Stimulated activated naive CD4-positive, alpha-beta T cell treated with Interleukin-2 at 50 U/mL for 16 hours (primary cell): ENCODE measurements around the gene TPSAB1.
"Not testable (repeated sequence)": the region's sequence is repeated elsewhere in the genome, so short reads cannot be mapped to it uniquely, and the experiment has no call there.

Experiments used
- DNase-seq: peaks from one replicate; lab custom pipeline; 2025; lab: John Stamatoyannopoulos, UW

TPSAB1 gene

GRCh38 chr16:1247903-1248537, 7.5 kb downstream of the TPSAB1 start:
- DNase-seq = not testable (repeated sequence)

GRCh38 chr16:1249031-1249755, 8.7 kb downstream of the TPSAB1 start:
- DNase-seq = not testable (repeated sequence)

- DNase-seq = not testable (repeated sequence)
Observed at GRCh38 chr16:1253701-1254364, 13.3 kb downstream of the TPSAB1 start.

GRCh38 chr16:1254821-1255220, 14.3 kb downstream of the TPSAB1 start:
- not testable (repeated sequence) for DNase-seq

GRCh38 chr16:1255276-1256122, 15.0 kb downstream of the TPSAB1 start, which contains the start of gene TPSD1:
TPSD1 (plus strand) TSS chr16:1256069; CDS start chr16:1256281, 212 bp downstream.
- not testable (repeated sequence) for DNase-seq

GRCh38 chr16:1256296-1256873, 15.9 kb downstream of the TPSAB1 start:
- DNase-seq = not testable (repeated sequence)

GRCh38 chr16:1256874-1257322, 16.4 kb downstream of the TPSAB1 start:
- no peak for DNase-seq

- DNase-seq = no peak
Observed at GRCh38 chr16:1257561-1258224, 17.2 kb downstream of the TPSAB1 start.

GRCh38 chr16:1258225-1258600, 17.7 kb downstream of the TPSAB1 start:
- no peak for DNase-seq

GRCh38 chr16:1258906-1259759, 18.6 kb downstream of the TPSAB1 start:
- DNase-seq = no peak

GRCh38 chr16:1259760-1260068, 19.2 kb downstream of the TPSAB1 start:
- no peak for DNase-seq

- no peak for DNase-seq
Observed at GRCh38 chr16:1260101-1260680, 19.7 kb downstream of the TPSAB1 start.

- no peak for DNase-seq
Observed at GRCh38 chr16:1261131-1261892, 20.8 kb downstream of the TPSAB1 start.

- DNase-seq = no peak
Observed at GRCh38 chr16:1262210-1262845, 21.8 kb downstream of the TPSAB1 start.

- no peak for DNase-seq
Observed at GRCh38 chr16:1262846-1263221, 22.3 kb downstream of the TPSAB1 start.

- no peak for DNase-seq
Observed at GRCh38 chr16:1263591-1264344, 23.3 kb downstream of the TPSAB1 start.

- no peak for DNase-seq
Observed at GRCh38 chr16:1264345-1265089, 24.0 kb downstream of the TPSAB1 start.
